ENCODE results near the gene IER5.

DNA sequence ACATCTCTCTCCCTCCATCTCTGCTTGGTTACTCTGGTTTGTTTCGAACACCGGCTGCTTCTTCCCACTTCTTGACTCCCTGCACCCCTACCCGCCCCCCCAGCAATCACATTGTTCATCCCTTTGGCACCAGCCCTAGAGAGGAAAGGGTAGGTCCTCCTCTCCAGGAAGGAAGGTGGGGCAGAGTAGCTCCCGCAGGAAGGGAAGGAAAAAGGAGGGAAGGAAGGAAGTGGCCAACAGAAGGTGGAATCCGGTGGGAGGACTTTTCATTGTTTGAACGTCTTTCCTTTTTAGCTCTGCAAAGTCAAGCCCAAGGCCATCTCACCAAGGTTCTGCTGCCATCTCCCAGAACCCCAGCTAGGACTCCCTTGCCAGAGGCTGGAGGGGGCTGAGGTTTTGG lies 18.0 kb downstream of the IER5 start:
- TF ChIP-seq CTCF (IDR thresholded peaks at IDR 0.05) (no peak), POLR2A (IDR thresholded peaks at IDR 0.05) (no peak)
